Activated T-helper 2 cell treated with anti-CD3 and anti-CD28 coated beads, Interferon-gamma antibody, Interleukin-2, Interleukin-4, amounts not matched to agents 10 μg/mL and 5 μg/mL and 100 μg/mL, durations not matched to agents 14 hours and 24 hours and 36 hours (primary cell): ENCODE data around the gene UNC5A. TPM values are rescaled to one million over a fixed set of nuclear protein-coding genes. Genes with fewer than 3 reads are reported as not detected.
A peak's percentile ranks its signal among the peaks of the same experiment; 100 is the strongest.

Source experiments
- DNase-seq: peaks from one replicate; pipeline ENCODE4 v3.0.0; 2021; ENCODE audit warnings: low spot score
- H3K27ac Mint-ChIP-seq: one replicate; pipeline ENCODE4 v1.8.0; 2021; ENCODE audit warnings: mixed read lengths
- H3K27me3 Mint-ChIP-seq: one replicate; pipeline ENCODE4 v1.8.0; 2021; ENCODE audit warnings: low read depth, mixed read lengths
- H3K36me3 Mint-ChIP-seq: one replicate; pipeline ENCODE4 v1.8.0; 2021; ENCODE audit warnings: low read depth, mixed read lengths
- H3K4me1 Mint-ChIP-seq: one replicate; pipeline ENCODE4 v1.8.0; 2021; ENCODE audit warnings: low read depth, mixed read lengths
- H3K4me3 Mint-ChIP-seq: one replicate; pipeline ENCODE4 v1.8.0; 2021; ENCODE audit warnings: low read depth, mild to moderate bottlenecking, moderate library complexity, mixed read lengths
- H3K9me3 Mint-ChIP-seq: one replicate; pipeline ENCODE4 v1.8.0; 2021; ENCODE audit warnings: mixed read lengths
- intact Hi-C: fragments of 100-400 bp; cut with micrococcal nuclease; formaldehyde crosslinking; loops from one replicate; pipeline ENCODE4 v1.15.1; 2023
- total RNA-seq: library from RNA; stranded (reverse); gene quantifications from 2 replicates; pipeline ENCODE4 v1.2.3, GENCODE V29; 2022

Gene UNC5A
- total RNA-seq, 1 donor from 2014 or later, result not detected

GRCh38 chr5:176814313-176814685, 3.9 kb downstream of the UNC5A start:
- Mint-ChIP-seq H3K27ac (no peak overlapping the region), H3K4me1 (peaks cover 11% of the 10 kb centered on the region), H3K4me3 (no peak overlapping the region), H3K27me3 (peaks cover 62% of the 10 kb centered on the region), H3K36me3 (no peaks in the 10 kb centered on the region), H3K9me3 (no peaks in the 10 kb centered on the region)
- intact Hi-C loops, result loop anchor here (5.0 kb wide), 1 partner anchor 143 kb away; no protein-coding TSS in a partner anchor
- DNase-seq, result no peak

- H3K9me3 Mint-ChIP-seq, result no peaks in the 10 kb centered on the region
- H3K4me3 Mint-ChIP-seq, result no peak overlapping the region
- peaks cover 9% of the 10 kb centered on the region for H3K4me1 Mint-ChIP-seq
- DNase-seq, result no peak
- H3K27ac Mint-ChIP-seq, result no peak overlapping the region
- intact Hi-C loops, result loop anchor here (5.0 kb wide), 1 partner anchor 142 kb away; no protein-coding TSS in a partner anchor
- no peaks in the 10 kb centered on the region for H3K36me3 Mint-ChIP-seq
- H3K27me3 Mint-ChIP-seq, result peaks cover 63% of the 10 kb centered on the region
Measured at GRCh38 chr5:176814836-176815438, 4.6 kb downstream of the UNC5A start.

GRCh38 chr5:176816043-176816745, 5.8 kb downstream of the UNC5A start:
- peaks cover 67% of the 10 kb centered on the region for H3K27me3 Mint-ChIP-seq
- no peak overlapping the region for H3K27ac Mint-ChIP-seq
- intact Hi-C loops, result no loop called here
- peaks cover 8% of the 10 kb centered on the region for H3K4me1 Mint-ChIP-seq
- H3K4me3 Mint-ChIP-seq, result peak overlapping the region; percentile 39
- no peak for DNase-seq
- no peaks in the 10 kb centered on the region for H3K36me3 Mint-ChIP-seq
- H3K9me3 Mint-ChIP-seq, result no peaks in the 10 kb centered on the region

- Mint-ChIP-seq H3K9me3 (no peaks in the 10 kb centered on the region), H3K36me3 (no peaks in the 10 kb centered on the region), H3K27me3 (peaks cover 60% of the 10 kb centered on the region), H3K4me1 (peaks cover 7% of the 10 kb centered on the region), H3K4me3 (peak overlapping the region; percentile 39), H3K27ac (no peak overlapping the region)
- intact Hi-C loops, result no loop called here
- no peak for DNase-seq
Measured at GRCh38 chr5:176816791-176817347, 6.5 kb downstream of the UNC5A start.

- Mint-ChIP-seq H3K4me3 (no peak overlapping the region), H3K27me3 (peaks cover 55% of the 10 kb centered on the region), H3K36me3 (no peaks in the 10 kb centered on the region), H3K27ac (no peak overlapping the region), H3K4me1 (peaks cover 7% of the 10 kb centered on the region), H3K9me3 (no peaks in the 10 kb centered on the region)
- DNase-seq, result no peak
- intact Hi-C loops, result no loop called here
Measured at GRCh38 chr5:176817369-176817840, 7.0 kb downstream of the UNC5A start.

GRCh38 chr5:176817841-176818377, 7.5 kb downstream of the UNC5A start:
- Mint-ChIP-seq H3K27ac (no peak overlapping the region), H3K36me3 (no peaks in the 10 kb centered on the region), H3K4me3 (peak overlapping the region; percentile 30), H3K27me3 (peaks cover 58% of the 10 kb centered on the region), H3K9me3 (no peaks in the 10 kb centered on the region), H3K4me1 (peaks cover 7% of the 10 kb centered on the region)
- DNase-seq, result no peak
- intact Hi-C loops, result no loop called here

GRCh38 chr5:176818391-176819098, 8.2 kb downstream of the UNC5A start:
- no peak for DNase-seq
- Mint-ChIP-seq H3K27me3 (peaks cover 58% of the 10 kb centered on the region), H3K9me3 (no peaks in the 10 kb centered on the region), H3K4me1 (peaks cover 7% of the 10 kb centered on the region), H3K4me3 (peak overlapping the region; percentile 30), H3K27ac (no peak overlapping the region), H3K36me3 (no peaks in the 10 kb centered on the region)
- intact Hi-C loops, result no loop called here

GRCh38 chr5:176819476-176819875, 9.1 kb downstream of the UNC5A start:
- intact Hi-C loops, result no loop called here
- no peak overlapping the region for H3K4me3 Mint-ChIP-seq
- H3K27ac Mint-ChIP-seq, result no peak overlapping the region
- no peaks in the 10 kb centered on the region for H3K9me3 Mint-ChIP-seq
- DNase-seq, result no peak
- no peaks in the 10 kb centered on the region for H3K36me3 Mint-ChIP-seq
- peaks cover 51% of the 10 kb centered on the region for H3K27me3 Mint-ChIP-seq
- peaks cover 7% of the 10 kb centered on the region for H3K4me1 Mint-ChIP-seq

GRCh38 chr5:176820937-176821336, 10.6 kb downstream of the UNC5A start:
- H3K27me3 Mint-ChIP-seq, result peaks cover 39% of the 10 kb centered on the region
- H3K27ac Mint-ChIP-seq, result no peak overlapping the region
- no peaks in the 10 kb centered on the region for H3K36me3 Mint-ChIP-seq
- no peaks in the 10 kb centered on the region for H3K9me3 Mint-ChIP-seq
- H3K4me1 Mint-ChIP-seq, result peaks cover 7% of the 10 kb centered on the region
- intact Hi-C loops, result no loop called here
- DNase-seq, result no peak
- no peak overlapping the region for H3K4me3 Mint-ChIP-seq

- H3K4me1 Mint-ChIP-seq, result peaks cover 7% of the 10 kb centered on the region
- H3K4me3 Mint-ChIP-seq, result no peak overlapping the region
- no peak for DNase-seq
- no peak overlapping the region for H3K27ac Mint-ChIP-seq
- intact Hi-C loops, result no loop called here
- peaks cover 34% of the 10 kb centered on the region for H3K27me3 Mint-ChIP-seq
- H3K36me3 Mint-ChIP-seq, result no peaks in the 10 kb centered on the region
- no peaks in the 10 kb centered on the region for H3K9me3 Mint-ChIP-seq
Measured at GRCh38 chr5:176821441-176821840, 11.1 kb downstream of the UNC5A start.

GRCh38 chr5:176822041-176822792, 11.9 kb downstream of the UNC5A start:
- no peak for DNase-seq
- Mint-ChIP-seq H3K36me3 (no peaks in the 10 kb centered on the region), H3K4me1 (peaks cover 7% of the 10 kb centered on the region), H3K27ac (no peak overlapping the region), H3K4me3 (no peak overlapping the region), H3K9me3 (no peaks in the 10 kb centered on the region), H3K27me3 (peaks cover 28% of the 10 kb centered on the region)
- intact Hi-C loops, result no loop called here

- peaks cover 28% of the 10 kb centered on the region for H3K27me3 Mint-ChIP-seq
- H3K4me3 Mint-ChIP-seq, result no peak overlapping the region
- H3K9me3 Mint-ChIP-seq, result no peaks in the 10 kb centered on the region
- H3K27ac Mint-ChIP-seq, result no peak overlapping the region
- H3K4me1 Mint-ChIP-seq, result peaks cover 7% of the 10 kb centered on the region
- intact Hi-C loops, result no loop called here
- DNase-seq, result no peak
- no peaks in the 10 kb centered on the region for H3K36me3 Mint-ChIP-seq
Measured at GRCh38 chr5:176822793-176823481, 12.6 kb downstream of the UNC5A start.
